Naive thymus-derived CD8-positive, alpha-beta T cell (primary cell): ENCODE measurements around the gene OVOL2. TPM values are rescaled to one million over a fixed set of nuclear protein-coding genes. Genes with fewer than 3 reads are reported as not detected.
A peak's percentile ranks its signal among the peaks of the same experiment; 100 is the strongest.
"Not testable (repeated sequence)": the region's sequence is repeated elsewhere in the genome, so short reads cannot be mapped to it uniquely, and the experiment has no call there.

Experiments
- ATAC-seq, 2 donors: fragments of 150-1000 bp; cut with Tn5 transposase in 1 of 2; sonication (Bioruptor Pico), chemical (Tn5 transposase) in 1 of 2; 1 replicate in 1 of 2; 2 replicates in 1 of 2; pipeline ENCODE4 v1.10.0; 2021; ENCODE audit warnings: mild to moderate bottlenecking in 2 of 2, moderate library complexity in 2 of 2
- POLR2A ChIA-PET: fragments of 350-600 bp; sonication (Branson Sonifier 250); formaldehyde crosslinking; loops from one replicate; lab custom pipeline; 2021; ENCODE audit warnings: antibody characterized with exemption; lab: Charles Lee
- DNase-seq, 10 donors: peaks; one replicate each; pipeline versions ENCODE4 v3.0.0 to v3.0.0-alpha.2; 2020 to 2022
- H3K27ac Mint-ChIP-seq, 10 donors: one replicate each; pipeline ENCODE4 v1.8.0; 2020 to 2022; ENCODE audit warnings: mild to moderate bottlenecking in 10 of 10, mixed read lengths in 10 of 10, moderate library complexity in 4 of 10, inconsistent platforms in 1 of 10
- H3K27me3 Mint-ChIP-seq, 5 donors: one replicate each; pipeline ENCODE4 v1.8.0; 2021 to 2022; ENCODE audit warnings: mixed read lengths in 5 of 5
- H3K36me3 Mint-ChIP-seq, 3 donors: one replicate each; pipeline ENCODE4 v1.8.0; 2020 to 2022; ENCODE audit warnings: mixed read lengths in 3 of 3, mild to moderate bottlenecking in 2 of 3, inconsistent platforms in 1 of 3
- H3K4me1 Mint-ChIP-seq, 4 donors: one replicate each; pipeline ENCODE4 v1.8.0; 2021 to 2022; ENCODE audit warnings: mixed read lengths in 4 of 4
- H3K4me3 Mint-ChIP-seq, 10 donors: one replicate each; pipeline ENCODE4 v1.8.0; 2020 to 2022; ENCODE audit warnings: mild to moderate bottlenecking in 10 of 10, mixed read lengths in 10 of 10, moderate library complexity in 6 of 10, inconsistent platforms in 1 of 10
- H3K9me3 Mint-ChIP-seq, 9 donors: one replicate each; pipeline ENCODE4 v1.8.0; 2020 to 2022; ENCODE audit warnings: mixed read lengths in 9 of 9, mild to moderate bottlenecking in 3 of 9, inconsistent platforms in 1 of 9, moderate library complexity in 1 of 9
- polyA plus RNA-seq, 3 donors: library from polyadenylated mRNA; unstranded; fragments of 300-500 nt; fragmentation: Illumina TruSeq; gene quantifications; one replicate each; pipeline ENCODE4 v1.2.3, GENCODE V29; 2021
- total RNA-seq, 8 experiments: library from RNA in 2 of 8; stranded (reverse) in 2 of 8; gene quantifications; one replicate each; pipeline ENCODE4 v1.2.3 and lab custom pipeline; 2021 to 2026

OVOL2 gene
- total and polyA plus RNA-seq, 5 experiments from 2014 or later: not detected

DNA sequence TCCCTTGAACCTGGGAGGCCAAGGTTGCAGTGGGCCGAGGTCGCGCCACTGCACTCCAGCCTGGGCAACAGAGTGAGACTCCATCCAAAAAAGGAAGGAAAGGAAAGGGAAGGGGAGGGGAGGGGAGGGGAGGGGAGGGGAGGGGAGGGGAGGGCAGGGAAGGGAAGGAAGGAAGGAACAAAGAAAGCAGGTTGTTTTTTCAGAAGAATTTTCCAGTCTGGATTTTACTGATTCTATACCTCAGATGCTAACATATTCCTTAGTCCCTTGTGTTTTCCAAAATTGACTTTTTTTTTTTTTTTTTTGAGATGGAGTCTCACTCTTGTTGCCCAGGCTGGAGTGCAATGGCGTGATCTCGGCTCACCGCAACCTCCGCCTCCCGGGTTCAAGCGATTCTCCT is 23.1 kb upstream of the OVOL2 start:
- ATAC-seq, H3K9me3 Mint-ChIP-seq, H3K4me1 Mint-ChIP-seq, H3K36me3 Mint-ChIP-seq, H3K27me3 Mint-ChIP-seq, POLR2A ChIA-PET, DNase-seq, H3K4me3 Mint-ChIP-seq, H3K27ac Mint-ChIP-seq: not testable (repeated sequence)

GRCh38 chr20:18079756-18080353 is 22.1 kb upstream of the OVOL2 start:
- Mint-ChIP-seq H3K9me3 (no peaks in the 10 kb centered on the region), H3K36me3 (no peaks in the 10 kb centered on the region), H3K4me3 (no peak overlapping the region), H3K27me3 (peaks cover 1 to 11% (median 8%) of the 10 kb centered on the region in 5 donors), H3K27ac (peak overlapping the region in 1 of 10 donors; percentile 1), H3K4me1 (no peaks in the 10 kb centered on the region)
- ATAC-seq (no peak), DNase-seq (no peak)
- POLR2A ChIA-PET: no interaction called here

DNA sequence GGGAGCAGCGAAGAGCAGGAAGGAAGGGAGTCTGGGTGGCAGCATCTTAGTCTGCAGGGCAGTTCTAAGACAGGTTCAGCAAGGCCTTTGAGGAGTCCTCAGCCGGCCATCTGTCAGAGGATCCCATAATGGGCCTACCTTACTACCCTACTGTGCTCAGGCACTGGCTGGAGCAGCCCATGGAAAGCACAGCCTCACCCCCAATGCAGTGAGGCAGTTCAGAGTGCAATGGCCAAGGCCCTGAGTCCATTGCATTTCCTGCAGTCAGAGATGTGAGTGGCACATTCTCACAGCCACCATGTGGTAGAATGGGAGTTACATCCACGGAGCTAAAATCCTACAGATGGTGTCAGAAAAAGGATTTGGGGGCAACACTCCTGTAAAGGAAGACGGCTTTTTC is 19.4 kb upstream of the OVOL2 start:
- ATAC-seq: no peak
- POLR2A ChIA-PET: no interaction called here
- no peaks in the 10 kb centered on the region for H3K36me3 Mint-ChIP-seq
- H3K27me3 Mint-ChIP-seq: peaks cover 8 to 32% (median 24%) of the 10 kb centered on the region in 5 donors
- no peaks in the 10 kb centered on the region for H3K9me3 Mint-ChIP-seq
- H3K27ac Mint-ChIP-seq: no peak overlapping the region
- no peak for DNase-seq
- H3K4me1 Mint-ChIP-seq: no peaks in the 10 kb centered on the region
- H3K4me3 Mint-ChIP-seq: no peak overlapping the region

DNA sequence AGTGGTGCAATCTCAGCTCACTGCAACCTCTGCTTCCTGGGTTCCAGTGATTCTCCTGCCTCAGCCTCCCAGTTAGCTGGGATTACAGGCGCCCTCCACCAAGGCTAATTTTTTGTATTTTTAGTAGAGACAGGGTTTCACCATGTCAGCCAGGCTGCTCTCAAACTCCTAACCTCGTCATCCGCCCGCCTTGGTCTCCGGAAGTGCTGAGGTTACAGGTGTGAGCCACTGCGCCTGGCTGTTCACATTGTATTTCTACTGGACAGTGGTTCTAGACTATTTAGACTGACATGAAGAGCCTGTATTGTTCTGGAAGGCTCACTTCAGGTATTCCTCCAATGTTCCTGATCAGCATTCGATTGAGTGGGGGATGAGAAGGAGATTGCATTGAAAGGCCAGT is 14.8 kb upstream of the OVOL2 start:
- no peak overlapping the region for H3K4me3 Mint-ChIP-seq

DNA sequence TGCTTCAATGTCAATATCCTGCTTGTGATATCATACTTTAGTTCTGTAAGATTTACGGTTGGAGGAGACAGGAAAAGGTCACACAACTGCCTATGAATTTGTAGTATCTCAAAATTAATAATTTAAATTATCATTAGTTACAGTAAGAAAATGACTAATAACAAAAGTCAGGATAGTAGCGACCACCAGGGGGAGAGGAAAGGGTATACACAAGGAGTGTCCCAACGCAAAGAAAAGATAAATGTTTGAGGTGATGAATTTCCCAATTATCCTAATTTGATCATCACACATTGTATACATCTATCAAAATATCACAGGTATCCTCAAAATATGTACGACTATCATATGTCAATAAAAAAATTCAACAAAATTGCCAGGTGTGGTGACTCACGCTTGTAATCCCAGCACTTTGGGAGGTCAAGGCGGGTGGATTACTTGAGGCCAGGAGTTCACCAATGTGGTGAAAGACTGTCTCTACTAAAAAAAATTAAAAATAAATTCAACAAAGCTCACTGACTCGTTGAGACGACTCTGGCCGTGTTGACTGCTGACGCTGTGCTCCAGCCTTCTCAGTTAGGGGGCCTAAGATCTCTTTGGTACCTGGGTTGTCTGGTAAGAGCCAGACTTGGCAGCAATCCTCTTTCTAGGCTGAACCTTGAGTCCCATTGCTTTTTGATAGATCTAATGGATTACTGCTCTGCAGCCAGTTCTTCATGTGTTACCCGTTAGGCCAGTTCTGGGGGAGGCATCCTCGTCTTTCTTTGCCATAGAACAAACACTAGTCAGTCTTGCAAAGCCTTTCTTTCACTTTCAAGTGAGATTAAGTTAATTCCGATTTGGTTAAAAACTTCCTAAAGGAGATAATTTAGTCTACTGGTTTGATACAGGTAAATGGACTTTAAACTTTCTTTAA is 9.0 kb upstream of the OVOL2 start:
- Mint-ChIP-seq H3K27me3 (peaks cover 5 to 22% (median 15%) of the 10 kb centered on the region in 5 donors), H3K4me3 (no peak overlapping the region), H3K9me3 (no peaks in the 10 kb centered on the region), H3K4me1 (no peaks in the 10 kb centered on the region), H3K27ac (no peak overlapping the region), H3K36me3 (no peaks in the 10 kb centered on the region)
- no peak for ATAC-seq
- no peak for DNase-seq
- POLR2A ChIA-PET: no interaction called here

More for the DNA sequence above, 14.8 kb upstream of the OVOL2 start:
- H3K27ac Mint-ChIP-seq: no peak overlapping the region
- no peak for ATAC-seq
- no peak for DNase-seq
- POLR2A ChIA-PET: no interaction called here
- no peaks in the 10 kb centered on the region for H3K36me3 Mint-ChIP-seq
- no peaks in the 10 kb centered on the region for H3K4me1 Mint-ChIP-seq
- H3K27me3 Mint-ChIP-seq: peaks cover 11 to 36% (median 28%) of the 10 kb centered on the region in 5 donors
- no peaks in the 10 kb centered on the region for H3K9me3 Mint-ChIP-seq

DNA sequence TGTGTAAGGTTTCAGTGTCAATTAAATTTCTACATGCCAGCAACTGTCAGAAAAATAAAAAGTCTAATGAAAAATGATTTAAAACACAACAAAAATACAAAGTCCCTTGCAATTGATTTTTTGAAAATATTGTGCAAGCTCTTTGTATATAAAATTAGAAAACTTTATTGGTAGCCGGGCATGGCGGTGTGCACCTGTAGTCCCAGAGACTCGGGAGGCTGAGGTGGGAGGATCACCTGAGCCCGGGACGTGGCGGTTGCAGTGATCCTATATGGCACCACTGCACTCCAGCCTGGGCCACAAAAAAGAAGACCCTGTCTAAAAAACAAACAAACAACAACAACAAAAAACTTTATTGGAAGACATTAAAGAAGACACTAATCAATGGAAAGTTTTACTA is 6.0 kb upstream of the OVOL2 start:
- peaks cover 0 to 2% (median 0%) of the 10 kb centered on the region in 9 donors for H3K9me3 Mint-ChIP-seq
- H3K27me3 Mint-ChIP-seq: peaks cover 15 to 40% (median 32%) of the 10 kb centered on the region in 5 donors
- POLR2A ChIA-PET: no interaction called here

GRCh38 chr20:18059603-18060002 is 1.9 kb upstream of the OVOL2 start:
- no peak for DNase-seq
- H3K27me3 Mint-ChIP-seq: peaks cover 17 to 66% (median 54%) of the 10 kb centered on the region in 5 donors
- H3K4me1 Mint-ChIP-seq: peaks cover 6 to 11% (median 9%) of the 10 kb centered on the region in 4 donors
- peaks cover 0 to 5% (median 0%) of the 10 kb centered on the region in 9 donors for H3K9me3 Mint-ChIP-seq
- H3K27ac Mint-ChIP-seq: no peak overlapping the region
- peak overlapping the region in 1 of 10 donors; percentile 41 for H3K4me3 Mint-ChIP-seq
- POLR2A ChIA-PET: no interaction called here
- no peaks in the 10 kb centered on the region for H3K36me3 Mint-ChIP-seq
- ATAC-seq: no peak

More for the DNA sequence above, 6.0 kb upstream of the OVOL2 start:
- H3K4me3 Mint-ChIP-seq: no peak overlapping the region
- H3K36me3 Mint-ChIP-seq: no peaks in the 10 kb centered on the region
- no peak overlapping the region for H3K27ac Mint-ChIP-seq
- H3K4me1 Mint-ChIP-seq: peaks cover 0 to 3% (median 2%) of the 10 kb centered on the region in 4 donors
- no peak for DNase-seq
- no peak for ATAC-seq

- ATAC-seq: no peak
- Mint-ChIP-seq H3K4me3 (peak overlapping the region in 8 of 10 donors; percentile 35 to 80 (median 58)), H3K27ac (no peak overlapping the region), H3K4me1 (peaks cover 6 to 11% (median 9%) of the 10 kb centered on the region in 4 donors), H3K36me3 (no peaks in the 10 kb centered on the region), H3K27me3 (peaks cover 21 to 67% (median 55%) of the 10 kb centered on the region in 5 donors), H3K9me3 (peaks cover 0 to 5% (median 0%) of the 10 kb centered on the region in 9 donors)
- no peak for DNase-seq
- POLR2A ChIA-PET: no interaction called here
Observed at GRCh38 chr20:18058661-18059467, 1.1 kb upstream of the OVOL2 start.

DNA sequence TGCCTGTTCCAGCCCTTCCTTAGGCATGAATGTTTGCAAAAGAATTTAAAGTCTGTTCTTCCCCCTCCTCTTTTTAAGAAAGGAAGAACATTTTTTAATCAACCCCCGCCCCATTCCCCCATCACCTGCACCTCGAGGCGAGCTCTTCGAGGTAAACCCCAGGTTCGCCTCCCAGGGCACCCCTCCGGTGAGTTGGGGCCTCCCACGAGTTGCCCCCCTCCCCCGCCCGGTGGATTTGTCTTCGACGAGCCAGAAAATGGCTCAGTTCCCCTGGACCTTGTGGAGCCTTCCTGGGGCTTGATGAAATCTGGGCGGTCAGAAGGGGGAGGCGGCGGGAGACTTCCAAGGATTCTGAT is 256 bp upstream of the OVOL2 start:
- H3K27me3 Mint-ChIP-seq: peaks cover 24 to 73% (median 58%) of the 10 kb centered on the region in 5 donors
- peaks cover 0 to 5% (median 0%) of the 10 kb centered on the region in 9 donors for H3K9me3 Mint-ChIP-seq
- POLR2A ChIA-PET: no interaction called here
- H3K4me1 Mint-ChIP-seq: peaks cover 6 to 11% (median 9%) of the 10 kb centered on the region in 4 donors
- H3K4me3 Mint-ChIP-seq: peak overlapping the region in 3 of 10 donors; percentile 22 to 52 (median 50)
- no peaks in the 10 kb centered on the region for H3K36me3 Mint-ChIP-seq
- H3K27ac Mint-ChIP-seq: no peak overlapping the region
- ATAC-seq (no peak), DNase-seq (no peak)

- DNase-seq (no peak), ATAC-seq (no peak)
- Mint-ChIP-seq H3K36me3 (no peaks in the 10 kb centered on the region), H3K27me3 (peaks cover 30 to 70% (median 60%) of the 10 kb centered on the region in 5 donors), H3K4me1 (peaks cover 6 to 11% (median 9%) of the 10 kb centered on the region in 4 donors), H3K27ac (no peak overlapping the region), H3K4me3 (peak overlapping the region; percentile 39 to 85 (median 66)), H3K9me3 (peaks cover 0 to 5% (median 0%) of the 10 kb centered on the region in 9 donors)
- POLR2A ChIA-PET: no interaction called here
Observed at GRCh38 chr20:18056174-18057100, 1.3 kb downstream of the OVOL2 start.

GRCh38 chr20:18055261-18055660 is 2.5 kb downstream of the OVOL2 start:
- POLR2A ChIA-PET: no interaction called here
- DNase-seq: no peak
- Mint-ChIP-seq H3K27ac (no peak overlapping the region), H3K4me1 (peaks cover 6 to 11% (median 9%) of the 10 kb centered on the region in 4 donors), H3K9me3 (peaks cover 0 to 5% (median 0%) of the 10 kb centered on the region in 9 donors), H3K27me3 (peaks cover 29 to 80% (median 64%) of the 10 kb centered on the region in 5 donors), H3K4me3 (peak overlapping the region in 2 of 10 donors; percentile 10 to 85), H3K36me3 (no peaks in the 10 kb centered on the region)
- ATAC-seq: no peak

DNA sequence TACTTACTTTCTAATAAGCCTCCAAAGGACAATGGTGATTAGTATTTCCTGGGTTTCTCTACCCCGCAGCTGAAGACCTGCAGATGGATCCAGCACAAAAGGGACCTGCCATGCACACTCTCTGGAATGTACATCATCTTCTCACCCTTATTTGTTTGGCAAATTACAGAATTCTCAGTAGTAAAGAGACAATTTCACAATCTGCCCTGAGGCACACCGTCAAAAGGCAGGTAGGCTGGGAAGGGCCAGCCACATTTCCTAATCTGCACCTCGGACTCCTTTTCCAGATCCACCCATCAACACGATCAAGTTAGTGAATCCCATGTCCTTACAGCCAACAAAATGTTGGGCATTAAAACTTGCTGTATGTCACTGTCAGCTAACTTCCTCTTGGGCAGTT is 4.9 kb downstream of the OVOL2 start:
- peaks cover 0 to 7% (median 4%) of the 10 kb centered on the region in 4 donors for H3K4me1 Mint-ChIP-seq
- no peaks in the 10 kb centered on the region for H3K9me3 Mint-ChIP-seq
- H3K27ac Mint-ChIP-seq: no peak overlapping the region
- POLR2A ChIA-PET: no interaction called here
- DNase-seq (no peak), ATAC-seq (no peak)
- H3K27me3 Mint-ChIP-seq: peaks cover 15 to 65% (median 48%) of the 10 kb centered on the region in 5 donors
- H3K4me3 Mint-ChIP-seq: no peak overlapping the region
- H3K36me3 Mint-ChIP-seq: no peaks in the 10 kb centered on the region
